Neural cell (in vitro differentiated cells): ENCODE measurements around the gene MBD4.

Experiments used
- EP300 ChIP-seq: fragments of 450-650 bp; conservative IDR thresholded peaks from 2 replicates; pipeline ENCODE4 v1.6.1; 2014; ENCODE audit warnings: antibody characterized with exemption, mild to moderate bottlenecking, moderate library complexity; ENCODE audit not compliant: poor library complexity, severe bottlenecking
- EZH2 ChIP-seq: fragments of 200-600, 300-800 bp; shearing (Covaris generic), sonication (generic); IDR thresholded peaks from 2 replicates; pipeline ENCODE4 v1.6.1; 2014; ENCODE audit warnings: antibody characterized with exemption, low read length, borderline replicate concordance, mild to moderate bottlenecking; ENCODE audit not compliant: insufficient read depth, poor library complexity, severe bottlenecking
- POLR2AphosphoS5 ChIP-seq: IDR thresholded peaks from 2 replicates; pipeline ENCODE4 v1.6.1; 2012
- RAD21 ChIP-seq: fragments of 450-650 bp; conservative IDR thresholded peaks from 2 replicates; pipeline ENCODE4 v1.6.1; 2014; ENCODE audit warnings: antibody characterized with exemption, mild to moderate bottlenecking, moderate library complexity
- SMC3 ChIP-seq: fragments of 450-650 bp; conservative IDR thresholded peaks from 2 replicates; pipeline ENCODE4 v1.6.1; 2014; ENCODE audit warnings: antibody characterized with exemption, mild to moderate bottlenecking, moderate library complexity; ENCODE audit not compliant: poor library complexity
- TF ChIP-seq, protein P1 (sequence below): fragments of 450-650 bp; IDR thresholded peaks from 2 replicates; pipeline ENCODE4 v1.5.1; 2014; ENCODE audit warnings: antibody characterized with exemption, mild to moderate bottlenecking, moderate library complexity; ENCODE audit not compliant: poor library complexity, severe bottlenecking

DNA sequence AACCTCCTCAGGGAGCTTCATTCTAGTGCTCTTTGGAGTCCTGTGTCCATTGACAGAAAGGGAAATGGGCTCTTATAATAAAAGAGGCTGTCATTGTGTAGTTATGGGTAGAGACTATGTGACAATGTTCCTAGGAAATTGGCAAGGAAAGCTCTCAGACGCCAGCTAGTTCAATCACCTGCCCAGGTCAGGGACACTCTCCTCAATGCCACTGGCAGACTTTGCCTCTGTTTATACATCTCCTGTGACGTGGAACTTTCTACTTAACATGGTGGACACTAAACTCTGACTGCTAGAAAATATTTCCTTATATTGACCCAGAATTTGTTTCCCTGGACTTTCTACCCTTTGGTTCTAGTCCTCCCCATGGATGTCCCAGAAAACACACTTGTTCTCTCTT lies 14.1 kb downstream of the MBD4 start:
- TF ChIP-seq POLR2AphosphoS5 (no peak), EZH2 (no peak), EP300 (no peak), SMC3 (no peak), RAD21 (no peak)
- TF ChIP-seq, protein P1, sequence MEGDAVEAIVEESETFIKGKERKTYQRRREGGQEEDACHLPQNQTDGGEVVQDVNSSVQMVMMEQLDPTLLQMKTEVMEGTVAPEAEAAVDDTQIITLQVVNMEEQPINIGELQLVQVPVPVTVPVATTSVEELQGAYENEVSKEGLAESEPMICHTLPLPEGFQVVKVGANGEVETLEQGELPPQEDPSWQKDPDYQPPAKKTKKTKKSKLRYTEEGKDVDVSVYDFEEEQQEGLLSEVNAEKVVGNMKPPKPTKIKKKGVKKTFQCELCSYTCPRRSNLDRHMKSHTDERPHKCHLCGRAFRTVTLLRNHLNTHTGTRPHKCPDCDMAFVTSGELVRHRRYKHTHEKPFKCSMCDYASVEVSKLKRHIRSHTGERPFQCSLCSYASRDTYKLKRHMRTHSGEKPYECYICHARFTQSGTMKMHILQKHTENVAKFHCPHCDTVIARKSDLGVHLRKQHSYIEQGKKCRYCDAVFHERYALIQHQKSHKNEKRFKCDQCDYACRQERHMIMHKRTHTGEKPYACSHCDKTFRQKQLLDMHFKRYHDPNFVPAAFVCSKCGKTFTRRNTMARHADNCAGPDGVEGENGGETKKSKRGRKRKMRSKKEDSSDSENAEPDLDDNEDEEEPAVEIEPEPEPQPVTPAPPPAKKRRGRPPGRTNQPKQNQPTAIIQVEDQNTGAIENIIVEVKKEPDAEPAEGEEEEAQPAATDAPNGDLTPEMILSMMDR, result no peak
